GM06990 (cell line): ENCODE measurements around the gene RPS19.

Source experiments
- DNase-seq: peaks from one replicate; pipeline ENCODE4 v3.0.0-alpha.2; 2011; ENCODE audit not compliant: insufficient read length; ENCODE audit errors: extremely low read depth
- H3K27me3 ChIP-seq: replicated peaks from 2 replicates; pipeline ENCODE4 v1.6.0; 2011; ENCODE audit warnings: low read length; ENCODE audit not compliant: control insufficient read depth, insufficient read depth
- H3K36me3 ChIP-seq: 2 replicates; pipeline ENCODE4 v1.5.1; 2011; ENCODE audit warnings: low read length; ENCODE audit not compliant: control insufficient read depth, insufficient read depth
- H3K4me3 ChIP-seq: replicated peaks from 2 replicates; pipeline ENCODE4 v1.5.1; 2011; ENCODE audit warnings: low read depth, mild to moderate bottlenecking, control low read depth, low read length
- TF ChIP-seq, protein P1 (sequence below): IDR thresholded peaks from 2 replicates; pipeline ENCODE4 v1.5.1; 2011; ENCODE audit warnings: low read length, control low read depth, mild to moderate bottlenecking, inconsistent platforms; ENCODE audit not compliant: insufficient read depth, poor library complexity, severe bottlenecking

RPS19 gene

DNA sequence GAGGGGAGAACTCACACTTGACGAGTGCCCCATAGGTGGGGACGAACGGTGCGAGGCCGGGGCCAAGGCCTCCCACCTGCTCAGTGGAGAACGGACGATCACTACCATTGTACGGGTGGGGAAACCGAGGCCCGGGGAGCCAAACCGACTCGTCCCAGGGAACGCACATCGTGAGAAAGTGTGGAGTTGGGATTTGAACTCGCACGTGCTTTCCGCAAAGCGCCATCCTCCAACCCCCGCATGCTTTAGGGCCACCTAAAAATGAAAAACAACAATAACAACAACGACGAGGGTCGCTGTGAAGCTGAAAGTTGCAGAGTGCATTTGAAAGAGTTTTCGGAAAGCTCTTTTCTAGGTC lies 23.4 kb downstream of the RPS19 start:
- peak overlapping the region; percentile 95 for H3K4me3 ChIP-seq
- TF ChIP-seq, protein P1, sequence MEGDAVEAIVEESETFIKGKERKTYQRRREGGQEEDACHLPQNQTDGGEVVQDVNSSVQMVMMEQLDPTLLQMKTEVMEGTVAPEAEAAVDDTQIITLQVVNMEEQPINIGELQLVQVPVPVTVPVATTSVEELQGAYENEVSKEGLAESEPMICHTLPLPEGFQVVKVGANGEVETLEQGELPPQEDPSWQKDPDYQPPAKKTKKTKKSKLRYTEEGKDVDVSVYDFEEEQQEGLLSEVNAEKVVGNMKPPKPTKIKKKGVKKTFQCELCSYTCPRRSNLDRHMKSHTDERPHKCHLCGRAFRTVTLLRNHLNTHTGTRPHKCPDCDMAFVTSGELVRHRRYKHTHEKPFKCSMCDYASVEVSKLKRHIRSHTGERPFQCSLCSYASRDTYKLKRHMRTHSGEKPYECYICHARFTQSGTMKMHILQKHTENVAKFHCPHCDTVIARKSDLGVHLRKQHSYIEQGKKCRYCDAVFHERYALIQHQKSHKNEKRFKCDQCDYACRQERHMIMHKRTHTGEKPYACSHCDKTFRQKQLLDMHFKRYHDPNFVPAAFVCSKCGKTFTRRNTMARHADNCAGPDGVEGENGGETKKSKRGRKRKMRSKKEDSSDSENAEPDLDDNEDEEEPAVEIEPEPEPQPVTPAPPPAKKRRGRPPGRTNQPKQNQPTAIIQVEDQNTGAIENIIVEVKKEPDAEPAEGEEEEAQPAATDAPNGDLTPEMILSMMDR: no peak
- DNase-seq: no peak
- H3K36me3 ChIP-seq: peaks cover 12% of the 10 kb centered on the region
- H3K27me3 ChIP-seq: no peaks in the 10 kb centered on the region

DNA sequence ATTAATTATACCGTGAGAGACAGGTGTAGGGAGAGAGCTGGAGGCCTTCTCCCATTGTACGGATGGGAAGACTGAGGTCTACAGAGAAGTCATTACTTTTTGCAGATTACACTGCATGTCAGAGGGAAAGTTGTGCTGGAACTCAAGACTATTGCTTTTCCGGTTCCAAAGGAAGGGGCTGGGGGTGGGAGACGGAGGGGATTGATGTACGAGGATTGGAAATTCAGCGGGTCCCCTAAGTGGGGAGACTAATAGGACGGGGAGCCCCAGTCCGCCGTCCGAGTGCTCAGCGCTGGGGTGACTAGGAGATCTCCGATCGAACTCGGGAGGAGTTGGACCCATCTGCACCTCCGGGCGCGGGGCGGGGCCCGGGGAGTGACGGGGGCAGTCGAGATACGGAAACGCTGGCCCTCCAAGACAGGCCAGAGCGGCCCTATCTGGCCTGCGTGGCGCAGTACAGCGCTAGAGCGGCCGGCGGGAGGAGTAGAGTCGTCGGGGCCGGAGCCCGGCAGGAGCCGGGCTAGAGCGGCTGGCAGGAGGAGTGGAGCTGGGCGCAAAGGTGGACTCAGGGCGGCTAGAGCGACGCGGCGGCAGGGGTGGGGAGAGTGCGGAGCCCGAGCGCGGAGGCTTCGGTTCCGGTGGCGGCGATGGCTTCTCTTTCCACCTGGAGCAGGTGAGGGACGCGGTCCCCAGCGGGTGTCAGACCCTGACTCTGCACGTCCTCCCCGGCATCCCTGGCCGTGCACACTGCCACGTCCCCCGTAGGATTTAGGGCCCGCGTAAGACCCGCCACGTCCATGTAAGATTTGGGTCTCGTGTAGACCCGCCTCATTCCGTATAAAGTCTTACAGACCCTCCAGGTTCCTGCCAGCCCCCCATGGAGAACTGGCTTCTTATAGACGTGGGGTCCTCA lies 24.0 kb downstream of the RPS19 start:
- H3K36me3 ChIP-seq: peaks cover 13% of the 10 kb centered on the region
- H3K4me3 ChIP-seq: peak overlapping the region; percentile 95
- peak; percentile 98 for DNase-seq

DNA sequence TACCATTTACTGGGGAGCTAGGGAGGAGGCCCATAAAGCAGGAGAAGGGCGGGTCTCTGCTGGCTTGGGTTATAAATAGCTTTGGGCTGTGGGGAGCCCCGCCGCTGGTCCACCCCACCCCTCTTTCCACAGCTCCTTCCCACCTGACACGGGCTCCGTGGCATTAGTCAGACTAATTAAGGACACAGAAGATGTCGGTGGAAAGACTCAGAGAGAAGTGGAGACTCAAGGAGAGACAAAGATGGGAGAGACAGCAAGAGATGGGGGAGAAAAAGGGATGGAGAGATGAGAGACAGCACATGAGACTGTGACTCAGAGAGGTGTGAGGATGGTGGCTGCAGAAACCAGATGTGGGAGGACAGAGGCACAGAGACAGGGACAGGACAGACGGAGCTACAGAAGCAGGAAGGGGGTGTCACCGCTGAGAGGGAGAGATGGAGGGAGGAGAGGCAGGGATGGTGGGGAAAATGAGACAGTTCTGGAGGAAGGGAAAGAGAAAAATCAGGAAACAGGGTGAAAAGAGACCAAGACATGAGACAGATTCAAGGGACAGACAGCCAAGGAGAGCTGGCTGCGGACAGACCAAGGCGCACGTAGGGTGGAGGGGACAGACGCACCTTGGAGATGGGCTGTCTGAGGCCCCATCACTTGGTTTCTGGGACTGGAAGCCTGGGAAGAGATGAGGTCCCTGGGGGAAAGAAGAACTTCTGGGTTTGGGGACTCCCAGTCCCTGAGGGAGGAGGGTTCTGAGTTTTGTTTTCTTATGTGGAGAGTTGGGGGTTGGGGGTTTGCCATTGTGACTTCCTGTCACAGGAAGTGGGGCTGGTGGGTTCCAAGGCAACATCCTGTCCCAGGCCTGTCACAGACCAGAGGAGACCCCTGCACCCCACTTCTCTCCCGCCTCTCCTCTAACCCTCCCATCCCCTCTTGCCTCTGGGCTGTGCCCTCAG lies 27.0 kb downstream of the RPS19 start:
- H3K4me3 ChIP-seq: peak overlapping the region; percentile 64
- H3K36me3 ChIP-seq: peaks cover 14% of the 10 kb centered on the region
- no peaks in the 10 kb centered on the region for H3K27me3 ChIP-seq
- DNase-seq: peak; percentile 61
- TF ChIP-seq, protein P1: no peak

More for the DNA sequence above, 24.0 kb downstream of the RPS19 start:
- no peaks in the 10 kb centered on the region for H3K27me3 ChIP-seq
- TF ChIP-seq, protein P1: peak; percentile 29

DNA sequence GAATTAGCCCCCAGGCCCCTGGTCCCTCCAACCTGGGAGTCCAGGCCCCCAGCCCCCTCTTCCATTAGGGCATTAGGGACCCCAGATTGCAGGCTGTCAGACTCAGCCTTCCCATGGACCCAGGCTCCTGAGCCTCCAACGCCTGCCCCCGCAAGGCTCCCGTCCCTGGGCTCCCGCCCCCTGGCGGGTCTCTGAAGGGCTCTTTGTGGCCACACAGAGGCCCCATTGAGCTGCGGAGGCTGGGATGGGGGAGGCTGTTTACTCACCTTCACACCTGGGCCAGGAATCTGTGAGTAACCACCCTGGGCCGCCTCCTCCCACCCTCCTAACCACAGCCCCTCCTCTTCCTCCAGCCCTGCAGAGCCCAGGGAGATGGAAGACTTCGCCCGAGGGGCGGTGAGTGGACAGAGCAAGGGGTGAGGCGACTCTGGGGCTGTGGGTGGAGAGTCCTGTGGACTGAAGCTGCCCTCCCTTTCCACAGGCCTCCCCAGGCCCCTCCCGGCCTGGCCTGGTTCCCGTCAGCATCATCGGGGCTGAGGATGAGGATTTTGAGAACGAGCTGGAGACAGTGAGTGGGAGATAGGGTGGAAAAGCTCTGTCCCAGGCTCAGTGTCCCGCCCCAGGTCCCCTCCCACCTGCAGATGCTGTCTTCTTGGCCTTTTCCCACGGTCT lies 27.8 kb downstream of the RPS19 start:
- H3K36me3 ChIP-seq: peaks cover 22% of the 10 kb centered on the region
- peak; percentile 58 for DNase-seq
- TF ChIP-seq, protein P1: peak; percentile 58
- peak overlapping the region; percentile 64 for H3K4me3 ChIP-seq
- no peaks in the 10 kb centered on the region for H3K27me3 ChIP-seq

DNA sequence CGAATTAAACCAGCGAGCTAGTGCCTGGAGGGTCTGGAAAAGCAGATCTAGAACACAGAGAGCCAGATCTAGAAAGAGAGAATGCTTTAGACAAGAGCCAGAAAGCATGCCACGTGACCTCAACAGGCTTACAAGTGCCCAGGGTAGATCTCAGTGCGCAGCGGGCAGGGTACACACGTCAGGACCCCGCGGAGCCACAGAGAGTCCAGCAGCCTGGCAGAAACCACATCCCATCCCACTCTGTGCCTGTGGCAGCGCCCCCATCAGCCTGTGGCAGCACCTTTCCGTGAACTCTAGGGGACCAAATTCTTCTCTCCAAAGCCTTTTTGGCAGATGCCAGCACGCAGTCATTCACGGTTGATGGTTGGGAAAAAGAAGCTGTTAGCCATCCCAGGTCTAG lies 28.9 kb downstream of the RPS19 start:
- TF ChIP-seq, protein P1: no peak
- no peak for DNase-seq
- H3K27me3 ChIP-seq: no peaks in the 10 kb centered on the region
- H3K4me3 ChIP-seq: no peak overlapping the region
- H3K36me3 ChIP-seq: peaks cover 22% of the 10 kb centered on the region
